IPS DF 4.7 (cell line): ENCODE results near the gene FOXA1.

Experiments used
- DNase-seq: peaks from one replicate; pipeline ENCODE4 v3.0.0-alpha.2; 2013; ENCODE audit warnings: low spot score; ENCODE audit errors: extremely low read depth

The FOXA1 gene

DNA sequence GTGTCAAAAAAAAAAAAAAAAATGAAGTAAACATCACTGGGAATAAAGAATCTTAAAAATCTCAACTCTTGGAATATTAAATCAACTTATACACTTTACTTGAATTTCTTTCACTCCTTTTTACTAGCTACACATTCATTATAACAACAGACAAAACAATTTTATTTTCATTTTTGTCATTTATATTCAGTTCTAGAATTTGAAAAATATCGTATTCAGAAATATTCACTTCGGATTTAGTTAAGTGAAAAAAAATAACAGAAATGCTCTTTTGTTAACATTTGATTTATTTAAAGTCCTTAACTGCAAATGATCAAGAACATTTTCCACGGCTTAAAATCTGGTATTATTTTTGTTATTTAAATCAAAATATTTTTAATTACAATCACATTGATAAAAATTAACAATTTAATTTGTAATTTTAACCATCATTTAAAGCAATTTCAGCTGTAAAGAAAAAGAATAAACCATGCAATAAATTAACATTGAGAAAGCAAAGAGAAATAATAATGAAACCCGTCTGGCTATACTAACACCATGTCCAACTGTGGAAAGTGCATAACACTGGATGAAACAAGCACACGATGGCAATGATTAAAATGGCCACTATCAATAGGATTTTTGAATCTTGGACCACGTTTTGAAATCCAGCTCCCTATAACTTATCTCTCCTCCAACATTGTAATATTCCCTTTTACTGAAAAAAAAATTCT, 5.2 kb downstream of the FOXA1 start:
- DNase-seq, result no peak

DNA sequence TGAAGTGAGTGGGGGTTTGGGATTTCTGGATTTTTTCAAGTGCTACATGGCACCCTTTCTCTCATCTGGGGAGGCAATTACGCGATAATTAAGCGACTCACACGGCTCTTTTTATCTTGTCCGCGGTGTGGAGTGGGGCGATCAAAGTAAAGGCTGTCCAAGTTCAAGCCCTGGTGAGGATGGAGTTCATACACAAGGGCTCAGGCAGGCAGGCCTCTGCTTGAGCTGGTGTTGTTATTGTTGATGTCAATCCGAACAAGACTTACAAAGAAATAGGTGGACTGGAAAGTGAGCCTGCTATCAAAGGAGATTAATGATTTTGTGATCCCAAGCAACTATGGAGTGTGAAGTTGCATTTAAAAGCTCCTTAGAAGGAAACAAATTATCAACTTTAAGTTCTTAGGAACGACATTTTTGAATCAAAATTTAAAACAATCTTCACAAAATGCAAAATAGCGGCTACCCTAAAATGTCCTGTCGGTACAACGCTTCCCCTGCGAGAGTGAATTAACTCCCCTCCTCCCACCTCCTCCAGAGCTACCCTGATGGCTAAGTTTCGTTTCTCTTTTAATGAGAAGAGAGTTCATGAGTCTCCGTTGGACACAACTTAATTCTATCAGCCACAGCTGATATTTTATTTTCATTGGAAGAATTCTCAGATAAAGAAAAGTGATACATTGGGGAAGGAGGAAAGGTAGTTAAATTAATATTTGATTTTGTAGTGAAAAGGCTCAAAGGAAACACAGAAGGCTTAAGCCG, 5.9 kb downstream of the FOXA1 start:
- no peak for DNase-seq

DNA sequence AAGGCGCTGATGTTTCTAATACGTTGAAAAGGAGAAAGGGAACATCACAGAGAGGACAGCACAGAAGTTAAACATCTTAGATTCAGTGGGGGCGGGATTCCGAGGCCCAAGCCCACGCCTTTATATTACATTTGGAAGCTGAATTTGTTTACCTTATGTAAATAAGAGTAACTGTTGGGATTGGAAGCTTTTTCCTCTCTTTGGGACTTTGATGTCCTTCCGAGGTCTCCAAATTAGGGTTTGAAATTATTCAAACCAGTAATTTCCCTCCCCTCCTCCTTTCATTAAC, 6.4 kb downstream of the FOXA1 start:
- no peak for DNase-seq

DNA sequence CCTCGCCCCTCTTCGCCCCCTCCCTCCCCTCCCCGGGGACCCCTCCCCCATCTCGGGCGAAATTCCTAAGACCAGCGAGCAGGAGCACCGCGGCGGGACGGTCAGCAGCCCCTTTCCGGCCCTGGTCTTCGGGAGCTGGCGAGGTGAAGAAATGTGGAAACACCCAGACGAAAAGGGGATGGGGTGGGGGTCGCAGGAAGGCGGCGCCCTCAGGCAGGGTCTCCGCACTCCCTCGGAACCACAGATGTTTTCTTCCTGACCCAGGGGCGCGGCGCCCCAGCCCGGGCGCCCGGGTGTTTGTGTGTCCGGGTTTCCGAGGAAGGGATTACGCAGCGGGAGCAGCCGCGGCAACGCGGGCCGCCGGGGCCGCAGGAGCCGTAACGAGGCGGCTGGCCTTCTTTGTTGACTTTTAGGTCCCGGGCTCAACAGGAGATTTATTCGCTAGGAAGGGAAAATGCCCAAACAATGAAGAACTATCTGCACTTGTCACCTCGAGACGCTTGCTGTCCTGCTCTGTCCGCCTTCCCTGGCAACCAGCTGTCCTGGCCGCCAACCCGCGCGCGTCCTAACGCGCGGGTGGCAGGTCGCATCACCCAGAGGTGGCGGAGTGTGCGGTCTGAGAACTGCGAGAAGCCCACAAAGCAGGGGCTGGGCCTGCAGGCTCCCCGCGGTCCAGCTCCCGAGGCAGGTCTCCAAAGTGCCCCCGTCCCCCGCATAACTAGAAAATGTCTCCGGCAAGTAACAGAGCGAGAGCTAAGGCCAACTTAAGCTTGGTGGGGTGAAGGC, 7.0 kb downstream of the FOXA1 start:
- DNase-seq, result no peak

DNA sequence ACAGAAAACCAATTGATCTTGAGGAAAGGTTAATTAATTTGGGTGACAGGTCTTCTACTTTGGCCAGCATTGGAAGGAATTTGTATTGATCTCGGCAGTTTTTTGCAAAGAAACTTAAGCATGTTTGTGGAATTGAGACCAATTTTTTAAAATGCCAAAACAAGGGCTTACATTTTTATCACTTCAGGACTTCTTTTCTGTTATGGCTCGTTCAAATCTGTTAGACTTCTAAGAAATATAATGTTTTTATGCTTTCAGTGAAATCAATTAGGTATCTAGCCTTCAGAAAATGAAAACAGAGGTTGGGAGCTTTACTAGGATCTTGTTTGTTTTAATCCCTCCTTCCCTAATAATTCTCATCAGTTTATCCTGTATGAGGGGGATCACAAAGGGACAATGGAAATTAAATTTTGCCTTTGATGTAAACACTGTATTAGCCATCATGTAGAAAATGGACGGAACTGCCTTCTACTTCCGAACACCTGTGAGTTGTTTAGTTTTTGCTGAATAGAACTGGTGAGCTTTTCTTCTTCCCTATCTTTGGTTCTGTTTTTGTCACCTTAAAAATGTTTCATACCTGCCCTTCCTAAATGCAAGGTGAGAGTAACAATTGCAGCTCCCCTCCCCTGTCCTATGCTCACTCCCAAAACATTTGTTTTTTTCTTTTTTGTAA, 7.8 kb downstream of the FOXA1 start:
- DNase-seq, result no peak

DNA sequence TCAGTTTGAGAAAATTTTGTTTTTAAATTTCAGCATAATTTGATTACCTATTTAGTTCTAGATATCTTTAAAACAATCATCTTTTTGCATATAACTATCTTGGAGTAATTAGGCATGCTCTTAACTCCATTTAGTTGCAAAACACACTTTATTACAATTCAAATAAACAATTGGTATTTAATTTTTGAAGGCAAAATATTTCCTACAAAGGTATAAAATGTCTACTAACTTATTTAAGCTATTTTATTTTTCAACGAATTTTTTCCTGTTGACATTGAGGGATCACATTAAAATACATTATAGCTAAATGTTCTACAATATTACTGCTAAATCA, 8.3 kb downstream of the FOXA1 start:
- no peak for DNase-seq

DNA sequence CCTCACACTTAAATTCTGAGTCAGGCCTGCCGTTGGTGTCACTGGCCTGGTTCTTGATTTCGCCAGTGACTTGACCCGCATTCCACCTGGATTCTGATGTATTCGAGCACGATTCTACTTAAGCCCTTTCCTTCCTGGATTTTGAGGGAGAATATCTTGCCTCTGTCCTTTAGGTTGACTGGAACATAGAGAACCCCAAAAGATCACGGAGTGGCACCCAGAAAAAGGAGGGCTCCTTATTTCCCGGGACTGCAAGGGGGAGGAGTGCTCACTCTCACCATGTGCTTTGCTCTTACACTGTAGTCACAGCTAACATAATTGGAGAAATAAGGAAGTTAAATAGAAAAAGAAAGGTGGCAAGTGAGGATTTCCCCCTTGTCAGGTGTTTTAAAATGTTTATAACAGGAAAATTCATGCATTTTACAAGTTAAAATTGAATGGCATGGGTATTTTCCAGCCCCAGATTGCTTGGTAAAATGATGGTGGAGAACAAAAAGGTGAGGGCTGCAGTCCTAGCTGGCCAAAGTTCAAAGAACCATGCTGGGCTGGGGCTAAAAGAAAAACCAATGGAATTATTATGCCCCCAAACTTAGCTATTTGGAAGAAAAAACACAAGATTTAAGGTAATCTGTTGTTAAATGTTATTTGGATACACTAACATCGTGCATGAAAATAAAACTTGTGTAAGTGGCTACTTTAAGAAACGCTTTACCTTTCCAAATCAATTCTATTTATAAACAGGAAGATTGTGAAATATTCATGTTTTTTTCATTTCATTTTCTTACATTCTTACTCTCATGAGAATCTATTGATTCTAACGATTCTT, 8.9 kb downstream of the FOXA1 start:
- no peak for DNase-seq

DNA sequence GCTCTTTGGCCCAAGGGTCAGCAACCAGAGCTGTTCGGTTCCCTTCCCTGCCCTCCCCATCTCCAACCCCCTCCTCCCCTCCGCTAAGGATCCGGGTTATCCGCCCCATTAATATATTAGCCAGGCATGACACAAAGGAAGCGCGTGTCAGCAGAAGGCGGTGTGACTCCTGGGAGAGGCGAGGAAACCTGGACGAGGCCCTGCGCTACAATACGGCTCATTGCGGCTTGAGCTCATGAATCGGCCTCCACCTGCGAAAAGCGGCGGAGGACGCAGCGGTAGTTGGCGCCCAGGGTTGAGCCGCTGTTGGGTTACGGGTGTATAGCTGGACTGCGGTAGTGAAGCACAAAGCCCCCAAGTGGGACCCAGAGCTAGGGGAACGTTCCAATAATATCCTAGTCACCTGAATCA, 9.9 kb downstream of the FOXA1 start:
- DNase-seq, result no peak

DNA sequence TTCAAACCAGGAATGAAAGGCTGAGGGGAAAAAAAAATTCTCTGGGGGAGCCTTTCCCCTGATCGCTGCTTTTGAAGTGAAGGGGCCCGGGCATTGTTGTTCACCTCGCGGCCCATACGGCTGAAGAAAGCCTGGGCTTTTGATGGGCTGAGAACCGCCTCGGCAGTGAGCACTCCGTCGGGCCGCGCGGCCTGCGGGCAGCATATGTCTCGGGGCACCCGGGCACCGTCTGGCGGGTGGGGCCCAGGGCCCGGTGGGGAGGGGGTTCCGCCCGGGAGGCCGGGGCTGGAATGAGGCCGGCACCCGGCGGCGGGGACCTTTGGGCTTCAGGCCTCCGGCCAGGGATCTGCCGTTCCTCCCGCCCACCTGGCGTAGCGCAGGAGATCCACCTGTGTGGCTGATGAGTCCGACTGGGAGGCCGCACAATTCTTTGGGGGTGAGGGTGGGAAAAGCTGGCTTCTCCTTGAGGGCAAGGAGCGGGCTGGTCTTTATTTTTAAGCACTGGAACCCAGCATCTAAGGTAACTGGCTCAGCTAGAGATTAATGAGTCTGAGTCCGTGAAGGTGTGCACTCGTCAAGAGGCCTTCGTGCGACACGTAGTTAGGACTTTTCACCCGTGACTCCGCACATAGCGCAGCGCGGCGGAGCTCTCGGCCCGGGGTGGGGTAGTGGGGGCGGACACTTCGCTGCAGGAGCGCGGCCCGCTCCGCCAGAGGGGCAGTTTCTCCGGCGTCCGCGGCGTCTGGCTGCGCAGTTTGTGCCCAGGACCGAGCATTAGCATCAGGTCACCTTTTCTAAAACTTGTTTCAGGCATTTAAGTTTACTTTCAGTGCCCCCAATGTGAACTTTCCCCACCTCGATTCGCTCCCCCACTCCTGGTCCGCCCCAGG, 10.6 kb downstream of the FOXA1 start:
- no peak for DNase-seq

DNA sequence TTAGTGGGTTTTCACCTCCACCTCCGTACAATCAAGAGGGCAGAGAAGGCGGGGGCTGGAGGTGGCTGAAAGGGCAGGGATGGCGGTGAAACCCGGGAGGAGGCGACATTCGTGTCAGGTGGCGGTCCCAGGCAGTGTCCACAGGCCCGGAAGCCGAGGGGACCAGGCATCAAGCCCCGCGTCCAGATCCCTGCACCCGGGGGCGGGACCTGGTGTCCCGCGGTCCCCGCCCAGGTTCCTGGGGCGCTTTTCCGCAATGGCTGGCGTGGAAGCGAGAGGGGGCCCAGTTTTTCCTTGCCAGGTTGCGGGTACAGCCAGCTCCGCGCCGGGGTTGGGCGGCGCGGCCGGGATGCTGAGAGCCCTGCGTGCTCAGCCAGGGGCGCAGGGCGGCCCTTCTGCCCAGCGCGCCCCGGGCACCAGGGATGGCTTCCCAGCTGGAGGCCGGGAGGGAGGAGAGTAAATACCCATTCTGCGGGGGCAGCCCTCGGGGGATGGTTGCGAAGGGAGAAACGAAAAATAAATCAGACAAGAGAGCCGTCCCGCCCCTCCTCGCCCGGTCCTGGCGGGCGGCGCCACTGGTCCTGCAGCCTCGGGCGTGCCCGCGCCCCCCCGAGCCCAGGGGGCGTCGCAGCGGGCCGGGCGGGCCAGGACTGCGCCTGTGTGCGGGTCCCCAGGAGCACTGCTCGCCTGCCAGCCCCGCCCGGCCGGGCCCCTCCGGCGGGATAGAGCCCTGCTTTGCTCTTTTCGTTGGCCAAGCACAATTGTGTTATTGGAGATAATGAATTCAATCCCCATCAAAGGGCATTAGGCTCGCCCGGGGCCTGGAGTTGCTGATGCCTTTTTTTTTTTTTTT, 11.5 kb downstream of the FOXA1 start:
- DNase-seq, result no peak

DNA sequence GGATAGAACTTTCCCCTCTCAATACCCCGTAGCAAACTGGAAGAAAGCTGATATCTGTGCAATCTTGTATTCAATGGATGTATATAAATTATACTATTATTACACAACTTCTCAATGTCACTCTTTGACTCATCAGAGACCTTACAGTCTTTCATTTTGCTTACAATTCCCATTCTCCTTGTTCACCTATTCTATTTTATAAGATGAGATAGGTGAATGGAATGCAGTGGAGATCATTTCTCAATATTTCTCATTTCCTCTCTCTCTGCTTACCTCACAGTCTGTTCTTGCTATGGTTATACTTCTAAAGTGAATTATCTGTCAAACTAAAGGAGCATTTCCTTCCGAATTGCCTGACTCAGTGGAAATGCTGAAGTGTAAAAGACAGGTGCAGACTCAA, 14.9 kb downstream of the FOXA1 start:
- DNase-seq, result no peak

DNA sequence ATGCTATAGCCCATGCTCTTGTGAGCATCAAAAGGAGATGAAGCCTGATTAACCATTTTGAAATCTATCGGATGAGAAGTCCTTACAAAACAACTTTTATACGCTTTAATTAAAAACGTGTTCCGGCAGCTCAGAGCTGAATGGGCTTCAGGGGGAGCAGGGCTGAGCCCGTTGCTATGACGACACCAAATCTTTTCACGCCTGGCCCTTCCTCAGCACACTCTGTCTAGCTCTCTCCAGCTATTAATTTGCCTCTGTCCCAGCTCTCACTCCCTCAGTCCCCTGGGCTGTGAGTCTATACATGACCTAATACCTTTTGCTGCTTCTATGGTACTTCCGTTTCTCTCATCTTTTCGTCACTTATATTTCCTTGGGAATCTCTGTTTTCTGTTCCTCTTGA, 15.8 kb downstream of the FOXA1 start:
- DNase-seq, result no peak

DNA sequence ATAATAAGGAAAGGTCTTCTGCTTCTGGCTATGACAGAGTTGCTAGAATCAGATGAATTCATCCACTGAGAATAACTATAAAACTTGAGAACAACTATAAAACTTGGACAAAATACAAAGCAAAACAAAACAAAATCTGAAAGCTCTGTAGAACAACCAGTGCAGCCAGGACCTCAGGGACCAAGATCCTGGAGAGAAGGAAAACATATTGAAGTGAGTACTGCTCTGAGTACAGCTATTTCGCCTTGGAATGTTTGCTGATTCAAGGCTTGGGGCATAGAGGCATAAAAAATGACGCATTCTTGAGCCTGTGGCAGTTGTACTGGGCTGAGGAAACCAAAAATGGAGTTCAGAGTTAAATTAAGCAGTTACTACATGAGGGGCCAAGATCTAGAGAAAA, 21.7 kb downstream of the FOXA1 start:
- DNase-seq, result no peak

DNA sequence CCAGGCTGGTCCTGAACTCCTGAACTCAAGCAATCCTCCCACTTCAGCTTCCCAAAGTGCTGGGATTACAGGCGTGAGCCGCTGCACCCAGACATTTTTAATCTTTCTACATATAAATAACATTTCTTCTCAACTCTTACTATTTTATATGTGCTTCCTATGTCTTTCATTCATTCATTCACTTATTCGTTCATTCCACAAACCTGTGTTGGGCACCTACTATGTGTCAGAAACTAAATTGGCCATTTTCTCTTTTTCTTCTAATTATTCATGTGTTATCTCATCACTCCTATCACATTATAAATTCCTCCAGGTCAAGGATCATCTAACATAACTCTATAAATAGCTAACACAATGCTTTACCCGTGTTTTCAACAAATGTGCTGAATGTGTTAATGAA, 23.7 kb downstream of the FOXA1 start:
- DNase-seq, result no peak

DNA sequence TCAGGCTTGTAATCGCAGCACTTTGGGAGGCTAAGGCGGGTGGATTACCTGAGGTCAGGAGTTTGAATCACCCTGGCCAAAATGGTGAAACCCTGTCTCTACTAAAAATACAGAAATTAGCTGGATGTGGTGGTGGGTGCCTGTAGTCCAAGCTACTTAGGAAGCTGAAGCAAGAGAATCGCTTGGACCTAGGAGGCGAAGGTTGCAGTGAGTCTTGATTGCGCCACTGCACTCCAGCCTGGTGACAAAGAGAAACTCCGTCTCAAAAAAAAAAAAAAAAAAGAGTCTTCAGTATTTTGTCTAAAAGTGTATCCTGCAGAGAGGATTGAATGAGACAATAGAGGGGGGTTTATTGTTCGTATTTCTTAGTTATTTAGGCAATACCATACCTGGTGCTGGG, 25.3 kb downstream of the FOXA1 start:
- DNase-seq, result no peak

DNA sequence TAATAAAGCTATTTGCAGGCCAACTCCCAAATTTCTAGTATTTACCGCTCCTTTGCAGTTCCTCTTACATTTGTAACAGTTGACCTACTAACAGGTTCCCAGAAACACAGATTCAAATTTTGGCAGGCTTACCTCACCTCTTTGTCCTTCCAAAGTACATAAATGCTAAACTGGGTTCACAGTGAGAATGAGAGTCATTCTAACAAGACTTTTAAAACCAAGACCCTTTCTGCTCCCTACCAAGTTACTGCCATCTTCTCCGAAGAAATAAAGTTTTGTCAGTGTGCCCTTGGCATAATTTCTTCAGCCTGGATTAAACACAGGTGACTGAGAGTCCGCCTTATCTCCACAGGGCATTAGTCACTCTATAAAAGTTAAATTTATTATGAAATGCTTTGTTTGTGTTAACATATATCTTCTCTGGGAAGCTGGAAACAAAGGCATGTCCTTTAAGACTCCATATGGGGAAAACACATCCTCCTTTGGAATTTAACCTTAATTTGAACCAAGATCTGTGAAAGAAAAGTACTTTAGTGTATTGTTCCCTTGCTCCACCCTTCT, 28.2 kb downstream of the FOXA1 start:
- DNase-seq, result no peak

DNA sequence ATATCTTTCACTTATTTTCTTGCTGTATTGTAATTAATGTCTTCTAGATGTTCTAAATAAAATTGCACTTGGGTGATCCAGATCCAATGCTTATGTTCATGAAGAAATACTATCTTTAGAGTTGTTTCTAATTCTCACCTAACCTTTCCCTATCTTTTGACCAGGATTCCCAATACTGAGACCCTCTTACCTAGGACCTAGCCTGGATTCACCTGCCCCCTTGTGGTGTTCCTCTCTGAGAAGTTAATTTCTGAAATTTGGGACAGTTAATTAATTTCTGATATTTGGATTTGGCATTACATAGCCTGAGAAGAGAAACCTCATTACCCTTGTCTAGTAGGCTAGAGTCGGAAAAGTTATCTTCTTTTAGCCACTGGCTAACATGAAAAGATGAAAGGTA, 29.5 kb downstream of the FOXA1 start:
- no peak for DNase-seq

DNA sequence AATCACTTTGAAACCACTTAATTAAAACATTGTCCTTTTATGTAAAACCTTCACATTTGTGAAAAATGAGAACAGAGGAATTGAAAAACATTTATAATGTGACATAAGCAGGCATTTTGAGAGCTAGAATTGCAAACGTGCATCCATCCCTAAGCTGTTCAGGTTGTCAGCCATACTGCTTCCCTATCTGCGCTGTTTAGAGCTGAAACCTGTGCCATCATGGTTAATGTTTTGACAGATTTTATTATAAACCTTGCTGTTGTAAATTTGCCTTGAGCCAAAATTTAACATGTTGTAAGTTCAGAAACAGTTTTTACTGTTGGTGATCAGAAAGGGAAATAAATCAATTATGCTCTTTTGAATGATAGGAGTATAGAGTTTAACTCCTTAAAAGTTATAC, 31.9 kb downstream of the FOXA1 start:
- DNase-seq, result no peak

DNA sequence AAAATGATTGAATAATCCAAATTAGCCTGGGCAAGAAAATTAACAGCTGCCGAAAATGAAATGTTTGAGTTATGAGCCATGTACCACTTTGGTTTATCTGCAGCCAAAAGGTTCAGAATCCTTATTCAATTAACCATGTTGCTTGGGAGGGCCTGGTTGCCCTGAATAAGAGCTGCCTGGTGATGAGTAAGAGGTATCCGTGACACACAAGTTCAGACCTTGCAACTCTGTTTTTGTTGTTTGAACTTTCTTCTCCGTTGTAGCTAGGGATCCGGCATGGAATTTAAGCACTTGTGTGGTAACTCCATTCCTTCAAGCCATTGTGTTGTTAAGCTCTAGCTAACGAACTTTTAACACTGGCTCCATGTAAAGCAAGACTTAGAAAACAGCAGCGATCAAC, 35.7 kb downstream of the FOXA1 start:
- DNase-seq, result no peak
